GM12878 (cell line): ENCODE data around the gene LSP1.

Experiments
- BHLHE40 ChIP-seq, 2 experiments: fragments of 450-650 bp in 1 of 2; IDR thresholded peaks; 2 replicates each; pipeline ENCODE4 v1.6.1; 2011 to 2017; ENCODE audit warnings: low read depth in 2 of 2, borderline replicate concordance in 1 of 2, improper control_type of control experiment in 1 of 2, low read length in 1 of 2, mild to moderate bottlenecking in 1 of 2
- EP300 ChIP-seq, 2 experiments: fragments of 150-350 bp in 1 of 2; IDR thresholded peaks; 2 replicates each; pipeline ENCODE4 v1.6.1; 2011 to 2012; ENCODE audit warnings: low read depth in 2 of 2, low read length in 2 of 2, borderline replicate concordance in 1 of 2, improper control_type of control experiment in 1 of 2, inconsistent platforms in 1 of 2; ENCODE audit not compliant: control insufficient read depth in 1 of 2
- EZH2 ChIP-seq: IDR thresholded peaks from 2 replicates; pipeline ENCODE4 v1.6.1; 2012; ENCODE audit warnings: low read depth, mild to moderate bottlenecking, control low read depth, inconsistent platforms, low read length, borderline replicate concordance; ENCODE audit not compliant: control insufficient read depth
- MEF2A ChIP-seq: IDR thresholded peaks from 2 replicates; pipeline ENCODE4 v1.6.1; 2011; ENCODE audit warnings: low read depth, mild to moderate bottlenecking, low read length, moderate library complexity; ENCODE audit not compliant: insufficient read depth
- RCOR1 ChIP-seq: conservative IDR thresholded peaks from 2 replicates; pipeline ENCODE4 v1.6.1; 2012; ENCODE audit warnings: low read depth, low read length, improper control_type of control experiment
- SIN3A ChIP-seq: IDR thresholded peaks from 2 replicates; pipeline ENCODE4 v1.6.1; 2012; ENCODE audit warnings: low read depth, low read length, improper control_type of control experiment
- TF ChIP-seq, protein P1 (sequence below), 3 experiments: IDR thresholded peaks in 2 of 3; conservative IDR thresholded peaks in 1 of 3; 2 replicates each; pipeline ENCODE4 v1.5.1; 2011; ENCODE audit warnings: low read depth in 3 of 3, low read length in 3 of 3, mild to moderate bottlenecking in 3 of 3, control low read depth in 2 of 3, moderate library complexity in 2 of 3, inconsistent platforms in 1 of 3, mixed read lengths in 1 of 3; ENCODE audit not compliant: control insufficient read depth in 2 of 3, insufficient read depth in 1 of 3; ENCODE audit errors: extremely low read depth in 1 of 3
- TF ChIP-seq, protein P2 (sequence below): IDR thresholded peaks from 2 replicates; pipeline ENCODE4 v1.6.1; 2012; ENCODE audit warnings: low read depth, low read length, improper control_type of control experiment
- TF ChIP-seq, protein P3 (sequence below): IDR thresholded peaks from 2 replicates; pipeline ENCODE4 v1.6.1; 2011; ENCODE audit warnings: low read depth, mild to moderate bottlenecking, low read length, moderate library complexity, borderline replicate concordance; ENCODE audit errors: extremely low read depth

DNA sequence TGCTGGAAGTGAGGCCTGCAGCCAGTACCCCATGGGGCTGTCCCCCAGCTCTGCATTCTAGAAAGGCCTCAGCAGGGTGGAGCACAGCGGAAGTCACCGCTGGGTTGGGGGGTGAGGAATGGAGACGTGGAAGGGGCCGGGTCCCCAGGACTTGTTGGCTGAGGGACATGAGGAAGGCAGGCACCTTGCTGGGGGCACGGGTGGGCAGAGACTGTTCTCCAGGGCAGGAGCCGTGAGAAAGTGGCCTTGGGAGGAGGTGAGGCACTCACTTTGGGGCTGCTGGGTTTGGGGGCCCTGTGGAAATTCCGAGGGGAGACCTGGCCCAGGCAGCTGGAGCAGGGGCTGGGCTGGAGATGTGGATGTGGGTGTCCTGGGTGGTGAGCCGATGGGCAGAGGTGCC, 9.1 kb upstream of the LSP1 start:
- TF ChIP-seq BHLHE40 (IDR thresholded peaks at IDR 0.05; ENCODE audit: borderline replicate concordance in 1 of 2, low read depth in 2 of 2, low read length in 1 of 2), result no peak
- TF ChIP-seq RCOR1, result no peak
- TF ChIP-seq EP300 (IDR thresholded peaks at IDR 0.05; ENCODE audit: borderline replicate concordance in 1 of 2, control insufficient read depth in 1 of 2, low read depth in 2 of 2, low read length in 2 of 2), result no peak
- TF ChIP-seq, protein P1, sequence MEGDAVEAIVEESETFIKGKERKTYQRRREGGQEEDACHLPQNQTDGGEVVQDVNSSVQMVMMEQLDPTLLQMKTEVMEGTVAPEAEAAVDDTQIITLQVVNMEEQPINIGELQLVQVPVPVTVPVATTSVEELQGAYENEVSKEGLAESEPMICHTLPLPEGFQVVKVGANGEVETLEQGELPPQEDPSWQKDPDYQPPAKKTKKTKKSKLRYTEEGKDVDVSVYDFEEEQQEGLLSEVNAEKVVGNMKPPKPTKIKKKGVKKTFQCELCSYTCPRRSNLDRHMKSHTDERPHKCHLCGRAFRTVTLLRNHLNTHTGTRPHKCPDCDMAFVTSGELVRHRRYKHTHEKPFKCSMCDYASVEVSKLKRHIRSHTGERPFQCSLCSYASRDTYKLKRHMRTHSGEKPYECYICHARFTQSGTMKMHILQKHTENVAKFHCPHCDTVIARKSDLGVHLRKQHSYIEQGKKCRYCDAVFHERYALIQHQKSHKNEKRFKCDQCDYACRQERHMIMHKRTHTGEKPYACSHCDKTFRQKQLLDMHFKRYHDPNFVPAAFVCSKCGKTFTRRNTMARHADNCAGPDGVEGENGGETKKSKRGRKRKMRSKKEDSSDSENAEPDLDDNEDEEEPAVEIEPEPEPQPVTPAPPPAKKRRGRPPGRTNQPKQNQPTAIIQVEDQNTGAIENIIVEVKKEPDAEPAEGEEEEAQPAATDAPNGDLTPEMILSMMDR (IDR thresholded peaks at IDR 0.05 in 2 of 3, conservative IDR thresholded peaks at IDR 0.05 in 1 of 3; ENCODE audit: control insufficient read depth in 2 of 3, extremely low read depth in 1 of 3, insufficient read depth in 1 of 3, low read depth in 3 of 3, low read length in 3 of 3), result no peak
- no peak for TF ChIP-seq EZH2
- TF ChIP-seq, protein P2, sequence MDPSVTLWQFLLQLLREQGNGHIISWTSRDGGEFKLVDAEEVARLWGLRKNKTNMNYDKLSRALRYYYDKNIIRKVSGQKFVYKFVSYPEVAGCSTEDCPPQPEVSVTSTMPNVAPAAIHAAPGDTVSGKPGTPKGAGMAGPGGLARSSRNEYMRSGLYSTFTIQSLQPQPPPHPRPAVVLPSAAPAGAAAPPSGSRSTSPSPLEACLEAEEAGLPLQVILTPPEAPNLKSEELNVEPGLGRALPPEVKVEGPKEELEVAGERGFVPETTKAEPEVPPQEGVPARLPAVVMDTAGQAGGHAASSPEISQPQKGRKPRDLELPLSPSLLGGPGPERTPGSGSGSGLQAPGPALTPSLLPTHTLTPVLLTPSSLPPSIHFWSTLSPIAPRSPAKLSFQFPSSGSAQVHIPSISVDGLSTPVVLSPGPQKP, result no peak
- no peak for TF ChIP-seq SIN3A
- no peak for TF ChIP-seq MEF2A
- TF ChIP-seq, protein P3, sequence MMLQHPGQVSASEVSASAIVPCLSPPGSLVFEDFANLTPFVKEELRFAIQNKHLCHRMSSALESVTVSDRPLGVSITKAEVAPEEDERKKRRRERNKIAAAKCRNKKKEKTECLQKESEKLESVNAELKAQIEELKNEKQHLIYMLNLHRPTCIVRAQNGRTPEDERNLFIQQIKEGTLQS, result no peak
